ENCODE data around the gene SPTLC1. TPM values are rescaled to one million over a fixed set of nuclear protein-coding genes. Genes with fewer than 3 reads are reported as not detected.
"Not testable (repeated sequence)": the region's sequence is repeated elsewhere in the genome, so short reads cannot be mapped to it uniquely, and the experiment has no call there.

The SPTLC1 gene
- total RNA-seq, 1 experiment from 2014 or later, result 58.8 TPM

DNA sequence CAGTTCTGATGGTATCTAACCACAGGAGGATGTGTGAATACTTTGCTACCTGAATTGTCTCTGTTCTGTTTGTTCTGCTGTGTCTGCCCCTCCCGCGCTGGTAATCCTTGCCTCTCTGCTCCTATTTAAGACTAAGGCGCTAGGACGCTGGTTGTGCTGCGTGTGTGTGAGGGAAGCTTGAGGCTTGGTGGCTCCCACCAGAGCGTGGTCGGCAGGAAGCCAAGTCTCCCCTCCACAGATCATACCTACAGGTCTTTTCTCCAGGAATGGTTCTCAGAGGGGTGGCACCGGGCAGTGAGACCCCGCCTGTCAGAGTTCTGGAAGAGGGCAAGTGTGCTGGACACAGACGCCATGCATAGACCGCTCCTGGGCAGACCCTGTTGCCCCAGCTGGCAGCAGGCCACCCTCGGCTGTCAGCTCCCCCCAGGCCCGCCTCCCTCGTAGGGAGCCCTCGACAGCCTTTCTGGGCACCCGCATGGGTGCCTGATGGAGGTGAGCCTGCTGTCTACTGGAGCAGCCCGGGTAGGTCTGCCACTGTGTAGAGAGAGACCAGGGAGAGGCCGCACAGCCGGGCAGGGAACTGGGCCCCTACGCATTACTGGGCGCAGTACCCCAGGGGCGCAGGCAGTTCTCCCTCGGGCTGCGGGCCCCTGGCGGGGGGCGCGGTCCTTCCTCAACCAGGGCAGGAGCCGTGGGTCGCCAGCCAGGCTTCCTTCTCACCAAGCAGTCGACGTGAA is 111.7 kb downstream of the SPTLC1 start:
- Histone ChIP-seq H3K27me3 (ENCODE audit: control insufficient read depth, insufficient read depth, low read length) (no peaks in the 10 kb centered on the region), H3K9me3 (ENCODE audit: control insufficient read depth, insufficient read depth, low read depth, low read length) (no peaks in the 10 kb centered on the region), H3K4me3 (ENCODE audit: low read depth in 2 of 2, low read length in 2 of 2) (no peak overlapping the region), H3K27ac (ENCODE audit: low read length) (no peak overlapping the region), H3K4me1 (ENCODE audit: control insufficient read depth, insufficient read depth, low read length) (no peaks in the 10 kb centered on the region), H3K36me3 (ENCODE audit: control insufficient read depth, insufficient read depth, low read length) (no peaks in the 10 kb centered on the region)
- in situ Hi-C loops (cut with HindIII; ENCODE audit: low pct_unique_long_range_greater_than_20kb, low sequenced_read_pairs), result no loop called here
- CTCF ChIA-PET, result no interaction called here
- TF ChIP-seq TCF7L2 (IDR thresholded peaks at IDR 0.05; ENCODE audit: low read depth, low read length) (no peak), POLR2AphosphoS5 (IDR thresholded peaks at IDR 0.05; ENCODE audit: low read depth, low read length) (no peak), SIN3A (IDR thresholded peaks at IDR 0.05; ENCODE audit: borderline replicate concordance, insufficient read depth, low read depth, low read length) (no peak)
- TF ChIP-seq, protein P1, sequence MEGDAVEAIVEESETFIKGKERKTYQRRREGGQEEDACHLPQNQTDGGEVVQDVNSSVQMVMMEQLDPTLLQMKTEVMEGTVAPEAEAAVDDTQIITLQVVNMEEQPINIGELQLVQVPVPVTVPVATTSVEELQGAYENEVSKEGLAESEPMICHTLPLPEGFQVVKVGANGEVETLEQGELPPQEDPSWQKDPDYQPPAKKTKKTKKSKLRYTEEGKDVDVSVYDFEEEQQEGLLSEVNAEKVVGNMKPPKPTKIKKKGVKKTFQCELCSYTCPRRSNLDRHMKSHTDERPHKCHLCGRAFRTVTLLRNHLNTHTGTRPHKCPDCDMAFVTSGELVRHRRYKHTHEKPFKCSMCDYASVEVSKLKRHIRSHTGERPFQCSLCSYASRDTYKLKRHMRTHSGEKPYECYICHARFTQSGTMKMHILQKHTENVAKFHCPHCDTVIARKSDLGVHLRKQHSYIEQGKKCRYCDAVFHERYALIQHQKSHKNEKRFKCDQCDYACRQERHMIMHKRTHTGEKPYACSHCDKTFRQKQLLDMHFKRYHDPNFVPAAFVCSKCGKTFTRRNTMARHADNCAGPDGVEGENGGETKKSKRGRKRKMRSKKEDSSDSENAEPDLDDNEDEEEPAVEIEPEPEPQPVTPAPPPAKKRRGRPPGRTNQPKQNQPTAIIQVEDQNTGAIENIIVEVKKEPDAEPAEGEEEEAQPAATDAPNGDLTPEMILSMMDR (IDR thresholded peaks at IDR 0.05), result no peak
- TF ChIP-seq, protein P2, sequence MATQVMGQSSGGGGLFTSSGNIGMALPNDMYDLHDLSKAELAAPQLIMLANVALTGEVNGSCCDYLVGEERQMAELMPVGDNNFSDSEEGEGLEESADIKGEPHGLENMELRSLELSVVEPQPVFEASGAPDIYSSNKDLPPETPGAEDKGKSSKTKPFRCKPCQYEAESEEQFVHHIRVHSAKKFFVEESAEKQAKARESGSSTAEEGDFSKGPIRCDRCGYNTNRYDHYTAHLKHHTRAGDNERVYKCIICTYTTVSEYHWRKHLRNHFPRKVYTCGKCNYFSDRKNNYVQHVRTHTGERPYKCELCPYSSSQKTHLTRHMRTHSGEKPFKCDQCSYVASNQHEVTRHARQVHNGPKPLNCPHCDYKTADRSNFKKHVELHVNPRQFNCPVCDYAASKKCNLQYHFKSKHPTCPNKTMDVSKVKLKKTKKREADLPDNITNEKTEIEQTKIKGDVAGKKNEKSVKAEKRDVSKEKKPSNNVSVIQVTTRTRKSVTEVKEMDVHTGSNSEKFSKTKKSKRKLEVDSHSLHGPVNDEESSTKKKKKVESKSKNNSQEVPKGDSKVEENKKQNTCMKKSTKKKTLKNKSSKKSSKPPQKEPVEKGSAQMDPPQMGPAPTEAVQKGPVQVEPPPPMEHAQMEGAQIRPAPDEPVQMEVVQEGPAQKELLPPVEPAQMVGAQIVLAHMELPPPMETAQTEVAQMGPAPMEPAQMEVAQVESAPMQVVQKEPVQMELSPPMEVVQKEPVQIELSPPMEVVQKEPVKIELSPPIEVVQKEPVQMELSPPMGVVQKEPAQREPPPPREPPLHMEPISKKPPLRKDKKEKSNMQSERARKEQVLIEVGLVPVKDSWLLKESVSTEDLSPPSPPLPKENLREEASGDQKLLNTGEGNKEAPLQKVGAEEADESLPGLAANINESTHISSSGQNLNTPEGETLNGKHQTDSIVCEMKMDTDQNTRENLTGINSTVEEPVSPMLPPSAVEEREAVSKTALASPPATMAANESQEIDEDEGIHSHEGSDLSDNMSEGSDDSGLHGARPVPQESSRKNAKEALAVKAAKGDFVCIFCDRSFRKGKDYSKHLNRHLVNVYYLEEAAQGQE (IDR thresholded peaks at IDR 0.05; ENCODE audit: insufficient read depth in 1 of 2, low read depth in 2 of 2, low read length in 1 of 2), result no peak
- ATAC-seq, result no peak
- intact Hi-C loops (cut with micrococcal nuclease; ENCODE audit: unreplicated experiment), result no loop called here
- BruUV-seq (replicated peaks), result no TSS peak
- no peak for DNase-seq (ENCODE audit: low read depth, low spot score)
- POLR2A ChIA-PET, result no interaction called here

DNA sequence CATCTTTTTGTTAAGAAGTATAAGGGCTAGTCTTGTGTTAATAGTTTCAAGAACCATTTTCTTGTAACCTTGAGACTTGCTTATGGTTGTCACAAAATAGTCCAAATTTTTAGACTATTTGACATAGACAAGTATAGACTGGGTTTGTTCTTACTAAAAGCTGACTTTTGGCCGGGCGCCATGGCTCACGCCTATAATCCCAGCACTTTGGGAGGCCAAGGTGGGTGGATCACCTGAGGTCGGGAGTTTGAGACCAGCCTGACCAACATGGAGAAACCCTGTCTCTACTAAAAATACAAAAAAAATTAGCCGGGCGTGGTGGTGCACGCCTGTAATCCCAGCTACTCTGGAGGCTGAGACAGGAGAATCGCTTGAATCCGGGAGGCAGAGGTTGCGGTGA is 113.3 kb downstream of the SPTLC1 start:
- H3K36me3 ChIP-seq (ENCODE audit: control insufficient read depth, insufficient read depth, low read length); intact Hi-C loops (cut with micrococcal nuclease; ENCODE audit: unreplicated experiment); H3K9me3 ChIP-seq (ENCODE audit: control insufficient read depth, insufficient read depth, low read depth, low read length); ATAC-seq; H3K4me1 ChIP-seq (ENCODE audit: control insufficient read depth, insufficient read depth, low read length); CTCF ChIA-PET; BruUV-seq (replicated peaks); H3K27ac ChIP-seq (ENCODE audit: low read length); POLR2A ChIA-PET; H3K4me3 ChIP-seq (ENCODE audit: low read depth in 2 of 2, low read length in 2 of 2); in situ Hi-C loops (cut with HindIII; ENCODE audit: low pct_unique_long_range_greater_than_20kb, low sequenced_read_pairs); DNase-seq (ENCODE audit: low read depth, low spot score); H3K27me3 ChIP-seq (ENCODE audit: control insufficient read depth, insufficient read depth, low read length): not testable (repeated sequence)

DNA sequence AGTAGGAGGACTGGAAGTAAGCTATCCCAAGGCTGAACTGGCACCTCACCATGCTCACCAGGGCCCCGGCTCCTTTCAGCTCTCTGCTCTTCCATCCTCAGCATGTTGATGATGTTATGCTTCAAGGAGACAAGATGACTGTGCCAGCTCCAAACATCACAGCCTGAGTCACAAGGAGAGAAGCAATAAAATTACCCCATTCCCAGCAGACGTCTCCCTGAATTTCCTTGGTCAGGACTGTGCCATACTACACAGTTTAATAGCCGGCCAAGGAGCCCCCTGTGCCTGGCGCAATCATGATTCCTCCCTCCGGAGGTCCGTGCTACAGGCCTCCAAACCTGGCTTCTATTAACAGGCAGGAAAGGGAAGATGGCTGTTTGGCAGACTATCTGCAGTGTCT is 114.0 kb downstream of the SPTLC1 start:
- CTCF ChIA-PET, result no interaction called here
- in situ Hi-C loops (cut with HindIII; ENCODE audit: low pct_unique_long_range_greater_than_20kb, low sequenced_read_pairs) (no loop called here), intact Hi-C loops (cut with micrococcal nuclease; ENCODE audit: unreplicated experiment) (no loop called here)
- no peaks in the 10 kb centered on the region for H3K36me3 ChIP-seq (ENCODE audit: control insufficient read depth, insufficient read depth, low read length)
- POLR2A ChIA-PET, result no interaction called here
- no peak overlapping the region for H3K4me3 ChIP-seq (ENCODE audit: low read depth in 2 of 2, low read length in 2 of 2)
- no peak for ATAC-seq
- no peaks in the 10 kb centered on the region for H3K4me1 ChIP-seq (ENCODE audit: control insufficient read depth, insufficient read depth, low read length)
- no TSS peak for BruUV-seq (replicated peaks)
- no peak for DNase-seq (ENCODE audit: low read depth, low spot score)
- H3K9me3 ChIP-seq (ENCODE audit: control insufficient read depth, insufficient read depth, low read depth, low read length), result no peaks in the 10 kb centered on the region
- no peaks in the 10 kb centered on the region for H3K27me3 ChIP-seq (ENCODE audit: control insufficient read depth, insufficient read depth, low read length)
- no peak overlapping the region for H3K27ac ChIP-seq (ENCODE audit: low read length)
- TF ChIP-seq POLR2AphosphoS5 (IDR thresholded peaks at IDR 0.05; ENCODE audit: low read depth, low read length), result no peak
- TF ChIP-seq TCF7L2 (IDR thresholded peaks at IDR 0.05; ENCODE audit: low read depth, low read length), result no peak
- TF ChIP-seq, protein P2 (IDR thresholded peaks at IDR 0.05; ENCODE audit: insufficient read depth in 1 of 2, low read depth in 2 of 2, low read length in 1 of 2), result no peak
- TF ChIP-seq, protein P1 (IDR thresholded peaks at IDR 0.05), result no peak

Data from Panc1 (cell line).